ENCODE results near the gene PON2.

DNA sequence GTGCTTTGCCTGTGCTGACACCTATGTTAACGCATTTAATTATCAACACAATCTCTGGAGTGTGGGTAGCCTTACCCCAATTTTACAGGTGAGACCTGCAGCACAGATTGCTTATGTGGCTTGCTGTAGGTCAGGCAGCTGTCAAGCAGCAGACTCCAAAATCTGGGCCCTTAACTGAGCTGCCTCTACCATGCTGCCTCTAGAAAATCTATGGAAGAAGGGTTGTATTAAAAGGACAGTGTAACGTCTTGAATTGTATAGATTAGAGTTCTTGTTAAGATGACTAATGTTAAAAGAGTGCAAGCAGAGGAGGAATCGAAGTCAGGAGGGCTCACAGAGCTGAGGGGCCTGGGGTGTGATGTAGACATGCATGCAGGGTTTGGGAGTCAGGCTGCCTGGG lies 37.4 kb downstream of the PON2 start:
- TF ChIP-seq, protein P1, sequence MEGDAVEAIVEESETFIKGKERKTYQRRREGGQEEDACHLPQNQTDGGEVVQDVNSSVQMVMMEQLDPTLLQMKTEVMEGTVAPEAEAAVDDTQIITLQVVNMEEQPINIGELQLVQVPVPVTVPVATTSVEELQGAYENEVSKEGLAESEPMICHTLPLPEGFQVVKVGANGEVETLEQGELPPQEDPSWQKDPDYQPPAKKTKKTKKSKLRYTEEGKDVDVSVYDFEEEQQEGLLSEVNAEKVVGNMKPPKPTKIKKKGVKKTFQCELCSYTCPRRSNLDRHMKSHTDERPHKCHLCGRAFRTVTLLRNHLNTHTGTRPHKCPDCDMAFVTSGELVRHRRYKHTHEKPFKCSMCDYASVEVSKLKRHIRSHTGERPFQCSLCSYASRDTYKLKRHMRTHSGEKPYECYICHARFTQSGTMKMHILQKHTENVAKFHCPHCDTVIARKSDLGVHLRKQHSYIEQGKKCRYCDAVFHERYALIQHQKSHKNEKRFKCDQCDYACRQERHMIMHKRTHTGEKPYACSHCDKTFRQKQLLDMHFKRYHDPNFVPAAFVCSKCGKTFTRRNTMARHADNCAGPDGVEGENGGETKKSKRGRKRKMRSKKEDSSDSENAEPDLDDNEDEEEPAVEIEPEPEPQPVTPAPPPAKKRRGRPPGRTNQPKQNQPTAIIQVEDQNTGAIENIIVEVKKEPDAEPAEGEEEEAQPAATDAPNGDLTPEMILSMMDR (tag by site-specific recombination; IDR thresholded peaks at IDR 0.05) = no peak
- TF ChIP-seq ZNF214 (tag by site-specific recombination; IDR thresholded peaks at IDR 0.05; ENCODE audit: borderline replicate concordance) (no peak), ZNF223 (tag by site-specific recombination; IDR thresholded peaks at IDR 0.05) (no peak), REST (tag by site-specific recombination; IDR thresholded peaks at IDR 0.05) (no peak), ZNF169 (tag by site-specific recombination; IDR thresholded peaks at IDR 0.05) (no peak)
